Stimulated activated CD4-positive, alpha-beta T cell treated with anti-CD3 and anti-CD28 coated beads, Interleukin-1b, Interleukin-23, amount 100 ng/mL, for 1 hour (primary cell): ENCODE results near the gene TRAPPC10.

ENCODE experiments used
- DNase-seq, 2 donors: peaks; one replicate each; pipeline ENCODE4 v3.0.0-alpha.2; 2020; ENCODE audit warnings: low read depth in 2 of 2

TRAPPC10 gene

DNA sequence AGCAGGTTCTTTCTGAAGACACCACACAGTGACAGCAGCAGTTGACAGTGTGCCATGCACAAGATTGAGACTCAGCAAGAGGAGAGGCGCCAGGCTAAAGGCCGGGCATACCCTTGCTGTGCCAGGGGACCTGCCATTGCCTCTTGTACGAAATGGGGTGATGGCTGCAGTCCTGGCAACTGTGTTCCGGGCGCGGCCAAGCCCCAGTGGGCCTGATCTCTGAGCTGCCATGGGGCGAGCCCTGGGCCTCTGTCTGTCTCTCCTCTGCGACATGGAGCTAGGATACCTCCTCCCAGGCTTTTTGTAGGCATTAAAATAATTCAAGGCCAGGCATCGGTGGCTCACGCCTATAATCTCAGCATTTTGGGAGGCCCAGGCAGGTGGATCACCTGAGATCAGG, 9.6 kb upstream of the TRAPPC10 start:
- no peak for DNase-seq

DNA sequence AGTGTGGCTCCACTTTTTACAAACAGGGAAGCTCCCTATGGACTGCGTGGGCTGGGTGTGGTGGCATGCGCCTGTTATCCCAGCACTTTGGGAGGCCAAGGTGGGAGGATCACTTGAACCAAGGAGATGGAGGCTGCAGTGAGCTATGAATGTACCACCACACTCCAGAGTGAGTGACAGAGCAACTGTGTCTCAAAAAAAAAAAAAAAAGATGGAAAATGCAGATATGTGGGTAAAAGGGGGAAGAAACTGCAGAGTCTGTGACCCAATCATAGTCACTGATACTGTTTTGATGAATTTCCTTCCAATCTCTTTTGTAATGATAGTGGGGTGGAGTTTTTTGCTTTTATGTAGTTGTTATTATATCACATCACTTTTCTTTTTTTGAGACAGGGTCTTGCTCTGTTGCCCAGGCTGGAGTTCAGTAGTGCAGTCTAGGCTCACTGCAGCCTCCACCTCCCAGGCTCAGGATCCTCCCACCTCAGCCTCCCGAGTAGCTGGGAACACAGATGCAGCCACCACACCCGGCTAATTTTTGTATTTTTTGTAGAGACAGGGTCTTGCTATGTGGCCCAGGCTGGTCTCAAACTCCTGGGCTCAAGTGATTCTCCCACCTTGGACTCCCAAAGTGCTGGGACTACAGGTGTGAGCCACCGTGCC, 8.7 kb upstream of the TRAPPC10 start:
- no peak for DNase-seq

DNA sequence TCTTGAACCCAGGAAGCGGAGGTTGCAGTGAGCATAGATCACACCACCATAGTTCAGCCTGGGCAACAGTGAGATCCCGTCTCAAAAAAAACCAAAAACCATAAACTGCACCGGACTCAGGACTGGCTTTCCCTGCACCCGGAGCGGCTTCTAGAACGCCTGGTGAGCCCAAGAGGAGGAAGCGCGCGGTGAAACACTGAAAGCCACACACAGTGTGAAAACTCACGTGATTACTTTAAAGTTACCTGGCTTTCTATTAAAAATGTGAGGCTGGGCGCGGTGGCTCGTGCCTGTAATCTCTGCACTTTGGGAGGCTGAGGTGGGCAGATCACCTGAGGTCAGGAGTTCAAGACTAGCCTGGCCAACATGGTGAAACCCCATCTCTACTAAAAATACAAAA, 7.0 kb upstream of the TRAPPC10 start:
- DNase-seq: no peak

DNA sequence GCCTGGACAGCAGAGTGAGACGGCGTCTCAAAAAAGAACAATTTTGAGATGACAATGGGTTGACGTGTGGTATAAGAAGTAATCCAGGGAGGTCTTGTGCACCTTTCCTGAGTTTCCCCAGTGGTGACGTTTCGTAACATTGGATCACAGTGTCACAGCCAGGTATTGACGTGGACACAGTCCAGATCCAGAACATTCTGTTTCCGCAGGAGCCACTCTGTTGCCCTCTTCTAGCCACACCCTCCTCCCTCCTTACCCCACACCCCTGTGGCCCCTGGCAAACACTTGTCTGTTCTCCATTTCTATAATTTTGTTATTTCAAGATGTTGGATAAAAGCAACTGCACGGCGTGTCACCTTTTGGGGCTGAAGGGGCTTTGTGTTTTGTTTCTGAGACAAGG, 6.5 kb upstream of the TRAPPC10 start:
- no peak for DNase-seq

DNA sequence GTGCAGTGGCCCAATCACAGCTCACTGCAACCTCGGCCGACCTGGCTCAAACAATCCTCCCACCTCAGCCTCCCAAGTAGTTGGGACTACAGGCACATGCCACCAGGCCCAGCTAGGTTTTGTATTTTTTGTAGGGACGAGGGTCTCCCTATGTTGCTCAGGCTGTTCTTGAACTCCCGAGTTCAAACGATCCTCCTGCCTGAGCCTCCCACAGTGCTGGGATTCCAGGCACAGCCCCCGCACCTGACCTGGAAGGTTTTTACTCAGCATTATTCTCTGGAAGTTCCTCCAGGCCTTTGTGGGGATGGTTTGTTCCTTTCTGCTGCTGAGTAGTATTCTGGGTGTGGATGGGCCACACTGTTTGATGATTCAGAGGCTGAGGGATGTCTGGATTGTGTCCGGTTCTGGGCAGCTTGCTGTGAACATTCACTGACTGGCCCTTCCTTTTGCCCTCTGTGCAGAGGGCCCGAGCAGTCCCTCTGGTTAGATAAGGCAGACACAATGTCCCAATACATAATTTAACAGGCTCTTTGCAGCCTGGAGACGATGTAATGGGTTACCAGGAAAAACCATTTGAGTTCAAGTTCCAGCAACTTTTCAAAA, 6.0 kb upstream of the TRAPPC10 start:
- DNase-seq: no peak

DNA sequence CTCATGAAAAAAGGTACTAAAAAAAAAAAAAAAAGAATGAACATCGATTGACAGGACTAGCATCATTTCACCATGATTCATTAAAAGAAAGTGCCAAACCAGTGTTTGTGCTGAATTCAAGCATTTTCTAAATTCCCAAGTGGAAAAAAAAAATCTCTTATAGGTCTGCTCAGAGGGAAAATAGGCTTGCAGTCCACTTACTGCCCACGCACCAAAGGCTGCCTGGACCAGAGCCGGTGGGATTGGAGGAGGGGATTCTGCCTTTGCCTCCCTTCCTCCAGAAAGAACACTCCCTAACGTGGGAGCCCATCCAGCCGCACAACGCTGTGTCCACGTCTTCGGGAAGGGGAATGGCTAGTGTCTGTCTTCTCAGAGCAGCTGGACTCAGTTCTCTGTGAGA, 5.5 kb upstream of the TRAPPC10 start:
- DNase-seq: no peak

DNA sequence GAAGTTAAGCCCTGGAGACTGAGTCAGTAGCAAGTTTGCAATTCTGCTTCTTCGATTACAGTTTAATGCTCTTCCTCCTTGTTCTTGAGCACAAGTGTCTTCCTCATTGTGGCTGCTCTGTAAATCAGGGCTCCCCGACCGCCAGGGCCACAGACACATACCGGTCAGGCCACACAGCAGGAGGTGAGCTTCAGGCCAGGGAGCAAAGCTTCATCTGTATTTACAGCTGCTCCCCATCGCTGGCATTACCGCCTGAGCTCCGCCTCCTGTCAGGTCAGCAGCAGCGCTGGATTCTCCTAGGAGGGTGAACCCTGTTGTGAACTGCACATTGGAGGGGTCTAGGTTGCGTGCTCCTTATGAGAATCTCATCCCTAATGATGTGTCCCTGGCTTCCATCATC, 1.7 kb upstream of the TRAPPC10 start:
- no peak for DNase-seq

DNA sequence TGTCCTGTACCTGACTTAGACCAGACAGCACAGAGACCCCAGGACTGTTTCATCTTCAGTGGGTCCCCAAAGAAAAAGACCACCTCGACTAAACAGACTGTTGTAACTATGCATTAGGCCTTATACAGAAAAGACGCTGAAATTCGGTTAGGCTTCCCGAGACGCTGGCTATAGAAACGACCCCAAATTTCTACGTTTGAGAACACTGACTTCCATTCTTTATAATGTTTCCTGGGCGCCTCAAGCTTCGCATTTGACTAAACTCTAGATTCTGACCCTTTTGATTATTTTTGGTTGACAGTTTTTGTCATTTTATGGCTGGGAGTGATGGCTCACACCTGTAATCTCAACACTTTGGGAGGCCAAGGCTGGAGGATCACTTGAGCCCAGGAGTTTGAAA, 986 bp upstream of the TRAPPC10 start:
- no peak for DNase-seq

DNA sequence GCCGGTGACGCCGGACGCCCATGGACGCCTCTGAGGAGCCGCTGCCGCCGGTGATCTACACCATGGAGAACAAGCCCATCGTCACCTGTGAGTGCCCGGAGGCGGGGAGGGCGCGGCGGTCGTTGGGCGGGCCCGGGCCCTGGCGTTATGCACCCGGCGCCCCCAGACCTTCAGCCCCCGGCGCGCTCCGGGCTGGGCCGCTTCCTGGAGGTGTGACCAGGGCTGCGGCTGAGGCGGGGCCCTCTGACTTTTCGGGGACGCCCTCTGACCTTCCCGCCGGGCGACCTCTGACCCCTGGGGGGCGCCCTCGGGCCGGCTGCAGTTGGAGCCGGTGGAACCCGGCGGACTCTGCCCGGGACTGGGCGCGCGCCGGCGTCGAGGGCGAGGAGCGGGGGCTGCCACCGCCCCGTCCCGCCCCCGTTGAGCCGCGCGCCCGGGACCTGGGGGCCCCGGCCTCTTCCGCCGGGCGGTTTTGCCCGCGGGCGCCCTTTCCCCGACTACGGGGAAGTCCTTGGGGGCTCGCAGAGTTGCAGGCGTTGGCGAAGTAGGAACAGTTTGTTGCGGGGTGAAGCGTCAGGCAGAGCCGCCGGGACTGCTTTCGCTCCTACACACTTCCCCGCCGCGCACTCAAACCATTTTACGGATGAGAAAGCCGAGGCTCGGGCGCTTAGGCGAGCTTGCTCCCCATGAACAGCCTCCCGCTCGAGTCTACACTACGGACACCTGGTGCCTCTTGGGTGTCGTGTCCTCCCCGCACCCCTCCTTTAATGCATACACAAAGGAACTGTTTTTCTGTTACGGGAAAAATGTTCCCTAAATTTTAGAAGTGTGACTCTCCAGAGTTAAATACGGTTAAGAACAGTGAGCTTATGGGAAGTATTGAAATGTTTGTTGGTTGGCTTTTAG, 618 bp downstream of the TRAPPC10 start:
- peak; percentile 51 to 63 for DNase-seq

DNA sequence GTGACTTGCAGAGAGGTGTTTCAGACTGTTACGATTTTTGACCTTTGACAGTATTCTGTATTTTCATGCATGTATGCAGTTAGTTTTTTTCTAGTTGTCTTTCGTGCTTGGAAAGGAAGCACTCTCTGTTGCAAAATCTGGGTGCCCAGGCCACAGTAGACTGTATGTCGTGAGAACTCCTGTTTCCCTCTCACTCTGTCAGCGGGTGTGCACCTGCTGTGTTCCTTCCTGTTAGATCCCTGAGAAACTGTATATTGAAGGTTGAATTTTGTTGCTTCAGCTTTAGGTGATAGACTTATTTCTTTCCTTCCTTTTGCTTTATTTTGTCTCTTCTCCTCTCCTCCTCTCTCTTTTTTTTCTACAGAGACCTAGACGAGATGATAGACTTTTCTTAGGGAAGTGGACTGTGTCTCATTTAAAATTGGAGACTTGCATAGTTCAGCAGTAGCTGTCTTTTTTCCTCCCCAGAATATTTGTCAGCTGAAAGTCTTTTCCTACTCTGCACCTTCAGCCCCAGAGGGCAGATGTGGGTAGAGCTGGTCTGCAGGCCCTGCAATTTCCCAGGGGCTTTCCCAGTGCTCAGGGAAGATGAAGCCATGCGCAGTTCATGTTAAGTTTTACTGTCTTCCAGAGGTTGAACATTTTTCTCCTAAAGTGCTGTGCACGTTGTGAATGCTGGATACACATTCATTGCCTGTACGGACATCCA, 1.4 kb downstream of the TRAPPC10 start:
- DNase-seq: no peak

DNA sequence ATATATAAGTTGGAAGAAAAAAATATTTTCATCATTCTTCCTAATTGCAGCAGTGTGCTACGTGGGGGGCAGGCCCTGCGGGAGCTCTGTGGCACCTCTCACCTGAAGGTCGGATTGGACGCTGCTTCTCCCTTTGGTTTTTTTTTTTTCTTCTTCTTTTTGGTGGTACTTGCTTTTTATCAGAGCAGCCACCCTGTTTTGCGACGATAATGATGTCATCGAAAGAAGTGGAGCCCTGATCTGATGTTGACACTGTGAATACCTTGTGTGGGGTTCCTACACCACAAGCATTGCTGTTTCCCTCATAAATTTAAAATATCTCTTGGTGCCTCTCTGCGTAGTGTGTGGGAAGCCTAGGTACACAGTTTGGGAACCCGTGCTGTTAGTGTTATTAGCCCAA, 5.5 kb downstream of the TRAPPC10 start:
- DNase-seq: no peak

DNA sequence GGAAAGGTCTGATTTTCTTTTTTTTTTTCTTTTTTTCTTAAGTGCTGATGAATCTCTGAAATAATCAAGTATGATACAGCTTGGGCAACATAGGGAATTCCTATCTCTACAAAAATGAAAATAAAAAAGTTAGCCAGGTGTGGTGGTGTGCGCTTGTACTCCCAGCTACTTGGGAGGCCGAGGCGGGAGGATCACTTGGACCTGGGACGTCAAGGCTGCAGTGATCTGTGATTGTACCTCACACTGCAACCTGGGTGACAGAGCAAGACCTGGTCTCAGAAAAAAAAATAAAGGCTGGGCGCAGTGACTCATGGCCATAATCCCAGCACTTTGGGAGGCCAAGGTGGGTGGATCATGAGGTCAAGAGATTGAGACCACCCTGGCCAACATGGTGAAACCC, 6.0 kb downstream of the TRAPPC10 start:
- no peak for DNase-seq

DNA sequence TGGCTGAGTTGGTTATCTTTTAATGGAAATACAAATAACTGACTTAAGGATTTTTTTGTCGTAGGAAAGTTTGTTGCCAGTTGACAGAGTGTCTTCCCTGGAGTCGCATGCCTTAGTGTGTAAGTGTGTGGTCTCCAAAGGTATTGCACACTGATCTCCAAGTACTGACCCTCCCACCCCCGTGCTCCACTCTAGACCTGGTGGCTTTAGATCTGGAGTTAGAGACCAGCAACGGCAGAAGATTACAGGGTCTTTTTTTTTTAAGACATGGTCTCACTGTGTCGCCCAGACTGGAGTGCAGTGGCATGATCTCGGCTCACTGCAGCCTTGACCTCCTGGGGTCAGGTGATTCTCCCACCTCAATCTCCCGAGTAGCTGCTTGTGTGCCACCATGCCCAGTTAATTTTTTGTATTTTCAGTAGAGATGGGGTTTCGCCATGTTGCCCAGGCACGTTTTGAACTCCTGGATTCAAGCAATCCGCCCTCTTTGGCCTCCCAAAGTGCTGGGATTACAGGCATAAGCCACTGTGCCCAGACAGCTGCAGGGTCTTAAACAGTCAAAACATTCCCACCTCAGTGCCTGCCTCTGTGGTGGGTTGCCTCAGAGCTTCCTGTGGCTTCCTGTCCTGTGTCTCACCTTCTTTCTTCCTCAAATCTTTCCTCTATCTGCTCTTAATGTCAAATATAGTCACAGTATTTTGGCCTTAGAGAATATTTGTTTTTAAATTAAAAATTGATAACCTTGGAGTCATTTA, 6.9 kb downstream of the TRAPPC10 start:
- DNase-seq: no peak

DNA sequence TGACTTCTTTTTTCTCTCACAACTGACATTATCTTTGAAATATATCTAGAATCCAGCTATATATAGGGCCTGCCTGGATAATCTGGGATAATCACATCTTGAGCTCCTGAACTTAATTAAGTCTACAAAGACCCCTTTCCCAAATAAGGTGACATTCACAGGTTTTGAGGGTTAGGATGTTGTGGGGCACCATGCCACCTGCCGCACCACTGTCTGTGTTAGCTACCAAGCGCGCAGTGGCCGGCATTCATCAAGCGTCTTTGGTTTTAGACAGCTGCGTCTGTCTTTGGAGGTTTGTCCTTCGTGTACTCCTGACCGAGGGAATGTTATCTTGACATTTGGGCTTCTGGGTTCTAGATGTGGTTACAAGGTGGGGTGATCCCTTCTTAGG, 7.5 kb downstream of the TRAPPC10 start:
- no peak for DNase-seq

DNA sequence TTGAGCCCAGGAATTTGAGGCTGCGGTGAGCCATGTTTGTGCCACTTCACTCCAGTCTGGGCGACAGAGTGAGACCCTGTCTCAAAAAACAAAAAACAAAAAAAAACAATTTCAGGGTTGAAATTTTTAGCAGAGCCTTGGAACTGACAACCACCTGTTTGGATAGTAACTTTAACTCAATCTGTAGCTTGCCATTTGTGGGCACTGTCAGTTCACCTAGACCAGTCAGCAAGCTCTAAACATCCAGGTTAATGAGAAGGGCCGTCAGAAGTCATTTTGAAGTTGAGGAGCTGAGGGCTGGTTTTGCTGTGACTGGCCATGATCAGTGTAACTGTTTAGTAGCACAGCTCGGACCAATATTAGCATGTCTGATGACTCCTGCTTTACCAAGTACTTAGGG, 8.4 kb downstream of the TRAPPC10 start:
- DNase-seq: no peak

DNA sequence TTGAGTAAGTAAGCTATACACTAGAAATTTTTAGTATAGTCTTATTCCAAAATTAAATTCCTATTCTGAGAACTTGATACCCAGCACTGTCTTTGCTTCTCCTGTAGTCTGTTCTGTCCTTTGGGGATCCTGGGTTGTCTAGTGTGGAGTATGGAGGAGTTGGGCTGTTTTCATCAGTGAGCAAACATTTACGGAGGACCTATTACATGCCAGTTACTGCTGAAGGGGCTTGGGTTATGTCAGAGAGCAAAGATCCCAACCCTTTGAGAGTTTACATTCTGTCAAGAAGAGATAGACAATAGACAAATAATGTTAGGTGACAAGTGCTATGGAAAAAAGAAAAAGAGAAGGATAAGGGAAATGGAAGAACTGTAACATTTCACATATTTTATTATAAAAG, 9.0 kb downstream of the TRAPPC10 start:
- DNase-seq: no peak

DNA sequence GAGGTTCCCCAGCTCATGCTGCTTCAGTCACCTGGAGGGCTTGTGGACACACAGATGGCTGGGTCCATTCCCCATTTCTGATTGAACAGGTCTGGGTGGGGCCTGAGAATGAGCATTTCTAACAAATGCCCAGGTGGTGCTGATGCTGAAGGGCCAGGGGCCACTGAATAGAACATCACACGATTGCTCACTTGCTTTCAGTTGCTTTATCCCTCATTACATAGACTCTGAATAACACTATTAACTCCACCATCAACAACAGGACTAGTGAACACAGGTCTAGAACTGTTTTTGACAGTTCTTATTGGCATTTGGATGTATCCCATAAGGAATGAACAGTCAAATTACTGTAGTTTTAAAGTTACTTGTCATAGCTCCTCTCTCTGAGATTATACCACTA, 12.1 kb downstream of the TRAPPC10 start:
- no peak for DNase-seq

DNA sequence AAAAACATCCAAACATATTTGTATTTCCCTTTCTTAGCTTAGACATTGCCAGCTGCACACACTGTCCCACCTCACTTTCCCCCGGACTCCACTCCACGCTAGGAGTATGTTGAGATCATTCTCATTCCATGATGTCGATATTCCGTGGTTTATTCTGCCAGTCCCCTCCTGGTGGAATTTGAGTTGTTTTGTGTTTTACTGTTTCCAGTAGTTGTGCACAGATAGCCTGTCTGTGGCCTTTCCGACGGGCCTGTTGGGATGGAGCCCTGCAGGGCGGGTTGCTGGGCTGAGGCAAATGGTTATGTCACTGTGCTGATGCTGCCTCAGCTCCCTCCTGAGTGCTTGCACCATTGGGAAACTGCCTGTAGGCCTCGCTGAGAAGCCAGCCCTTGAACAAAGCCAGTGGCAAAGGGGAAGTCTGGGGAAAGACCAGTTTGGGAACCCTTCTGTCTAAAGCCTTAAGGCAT, 12.8 kb downstream of the TRAPPC10 start:
- no peak for DNase-seq

DNA sequence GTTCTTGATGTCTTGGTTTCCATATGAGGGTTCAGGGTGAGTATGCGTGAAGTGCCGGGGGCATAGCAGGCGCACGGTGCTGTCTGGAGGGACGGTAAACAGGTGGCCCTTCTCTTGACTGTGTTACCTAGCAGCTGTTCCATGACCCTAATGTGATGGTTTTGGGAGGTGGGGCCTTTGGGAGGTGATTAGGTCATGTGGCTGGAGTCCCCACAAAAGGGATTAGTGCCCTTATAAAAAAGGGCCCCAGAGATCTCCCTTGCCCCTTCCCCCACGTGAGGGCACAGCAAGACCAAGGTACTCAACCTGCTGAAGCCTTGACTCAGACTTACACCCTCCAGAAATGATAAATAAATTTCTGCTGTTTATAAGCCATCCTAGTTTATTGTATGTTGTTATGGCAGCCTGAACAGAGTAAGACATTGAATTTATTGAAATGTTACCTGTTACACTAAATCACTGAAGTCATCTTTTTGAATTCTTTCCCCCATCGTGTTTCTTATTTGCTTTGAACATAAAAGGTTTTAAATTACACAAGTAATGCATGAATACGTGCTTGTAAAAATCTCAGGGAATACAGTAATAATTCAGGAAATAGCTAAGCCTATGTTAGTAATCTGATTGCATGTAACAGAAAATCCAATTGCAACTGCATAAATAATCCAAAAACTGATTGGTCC, 15.6 kb downstream of the TRAPPC10 start:
- no peak for DNase-seq

DNA sequence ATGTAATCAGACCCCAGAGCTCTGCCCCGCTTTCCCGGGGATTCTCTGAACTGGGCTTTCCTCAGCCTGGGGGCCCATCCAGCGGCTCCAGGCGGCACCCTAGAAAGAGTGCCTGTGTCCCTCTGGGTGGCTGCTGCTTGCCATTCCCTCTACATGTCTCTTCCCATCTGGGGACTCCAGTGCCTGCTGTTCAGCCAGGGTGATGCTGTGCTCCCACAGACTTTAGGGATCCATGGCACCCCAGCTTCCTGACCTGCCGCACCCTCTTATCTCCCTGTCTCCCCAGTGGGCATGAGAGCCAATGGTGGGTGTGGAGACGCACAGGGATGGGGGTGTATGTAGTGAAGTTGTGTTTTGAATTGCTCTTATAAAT, 16.2 kb downstream of the TRAPPC10 start:
- no peak for DNase-seq
